HTERT RPE-1 (cell line): Measurements from ENCODE around the gene HHIPL2.

Experiments
- in situ Hi-C: fragments of 300-500 bp; cut with MboI; formaldehyde crosslinking; loops from 4 replicates; pipeline ENCODE4 v1.14.3; 2020; ENCODE audit warnings: low sequenced_read_pairs

HHIPL2 gene

GRCh38 chr1:222547944-222548671 lies at the start of gene HHIPL2:
Gene HHIPL2, minus strand, starts transcription at chr1:222548104. Its CDS starts 60 bp downstream, at chr1:222548044.
- in situ Hi-C loops = no loop called here

DNA sequence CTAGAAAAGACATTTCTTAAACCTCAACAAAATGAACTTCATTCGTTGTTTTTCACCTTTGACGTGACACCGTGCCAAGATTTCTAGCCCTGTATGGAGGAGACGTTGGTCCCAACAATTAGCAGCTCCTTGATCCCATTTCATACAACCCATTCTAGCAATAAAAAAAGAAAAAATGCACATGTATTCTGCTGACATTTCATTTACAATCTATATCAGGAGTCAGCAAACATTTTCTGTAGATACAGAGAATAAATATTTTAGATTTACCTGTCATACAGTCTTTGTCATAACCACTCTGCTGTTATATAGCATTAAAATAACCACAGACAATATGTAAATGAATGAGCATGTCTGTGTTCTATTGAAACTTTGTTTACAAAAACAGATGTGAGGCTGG lies 48.8 kb upstream of the HHIPL2 start:
- in situ Hi-C loops = no loop called here

DNA sequence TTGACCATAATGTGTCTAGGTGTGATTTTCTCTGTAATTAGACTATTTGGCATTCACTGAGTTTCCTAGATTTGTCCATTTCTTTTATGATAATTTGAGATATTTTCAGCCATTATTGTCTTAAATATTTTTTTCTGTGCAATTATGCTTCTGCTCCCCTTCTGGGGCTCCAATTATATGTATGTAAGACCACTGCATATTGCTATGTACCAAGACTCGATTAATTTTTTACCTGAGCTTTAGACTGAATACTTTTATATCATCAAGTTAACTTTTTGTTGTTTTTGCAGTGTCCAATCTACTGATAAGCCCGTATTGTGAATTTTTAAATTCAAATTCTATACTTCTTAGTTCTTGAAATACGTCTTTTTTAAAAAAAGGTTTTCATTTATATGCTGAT lies 46.9 kb upstream of the HHIPL2 start:
- in situ Hi-C loops = no loop called here

DNA sequence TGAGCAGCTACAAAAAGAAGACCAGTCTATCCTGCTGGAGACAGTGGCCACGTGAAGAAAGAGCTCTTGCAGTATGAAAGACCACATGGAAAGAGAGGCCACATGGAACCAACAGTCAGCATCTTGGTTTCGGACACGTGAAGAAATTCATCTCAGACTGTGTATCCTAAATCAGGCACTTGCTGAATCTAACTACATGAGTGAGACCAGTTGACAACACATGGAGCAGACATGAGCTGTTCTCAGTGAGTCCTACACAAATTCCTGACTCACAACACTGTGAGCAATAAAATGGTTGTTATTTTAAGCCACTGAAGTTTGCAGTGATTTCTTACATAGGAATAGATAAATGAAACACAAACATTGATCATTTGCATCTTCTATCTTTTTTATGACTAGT lies 44.3 kb upstream of the HHIPL2 start:
- in situ Hi-C loops = no loop called here

GRCh38 chr1:222589462-222590302 lies 41.8 kb upstream of the HHIPL2 start, which contains the start of gene TAF1A:
Gene TAF1A, minus strand, starts transcription at chr1:222589933.
- in situ Hi-C loops = no loop called here

DNA sequence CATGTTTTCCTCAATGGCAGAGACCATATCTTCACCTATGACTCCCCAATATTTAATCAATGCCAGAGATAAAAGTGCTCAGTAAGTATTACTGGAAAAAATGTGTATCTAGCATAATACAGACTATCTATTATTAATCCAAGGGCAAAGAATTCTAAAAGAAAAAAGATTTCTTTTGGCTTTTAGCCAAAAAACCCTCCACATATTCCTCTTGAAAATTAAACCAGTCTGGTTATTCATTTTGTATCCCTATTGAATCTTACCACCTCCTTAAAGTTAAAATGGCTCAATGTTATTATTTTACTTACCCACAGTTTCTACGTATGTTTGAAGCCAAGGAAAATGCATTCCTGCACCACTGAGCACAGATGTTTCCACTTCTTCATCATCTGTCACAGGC lies 40.2 kb upstream of the HHIPL2 start:
- in situ Hi-C loops = no loop called here

DNA sequence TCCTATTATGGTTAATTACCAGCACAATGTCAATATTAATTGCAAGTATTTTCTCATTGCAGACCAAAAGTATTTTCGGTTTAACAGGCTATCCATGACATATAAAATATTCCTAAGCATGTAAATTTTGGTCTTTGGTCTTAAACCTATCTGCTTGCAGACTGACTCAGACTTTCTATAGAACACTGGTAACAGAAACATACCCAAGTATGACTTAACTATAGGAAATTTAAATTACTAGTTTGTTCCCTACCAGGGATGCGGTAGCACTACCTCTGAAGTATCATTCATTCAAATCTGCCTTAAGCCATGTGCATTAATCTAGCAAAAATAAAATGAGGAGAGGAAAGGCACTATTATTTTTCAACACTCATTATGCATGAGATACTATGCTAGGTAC lies 38.9 kb upstream of the HHIPL2 start:
- in situ Hi-C loops = no loop called here

DNA sequence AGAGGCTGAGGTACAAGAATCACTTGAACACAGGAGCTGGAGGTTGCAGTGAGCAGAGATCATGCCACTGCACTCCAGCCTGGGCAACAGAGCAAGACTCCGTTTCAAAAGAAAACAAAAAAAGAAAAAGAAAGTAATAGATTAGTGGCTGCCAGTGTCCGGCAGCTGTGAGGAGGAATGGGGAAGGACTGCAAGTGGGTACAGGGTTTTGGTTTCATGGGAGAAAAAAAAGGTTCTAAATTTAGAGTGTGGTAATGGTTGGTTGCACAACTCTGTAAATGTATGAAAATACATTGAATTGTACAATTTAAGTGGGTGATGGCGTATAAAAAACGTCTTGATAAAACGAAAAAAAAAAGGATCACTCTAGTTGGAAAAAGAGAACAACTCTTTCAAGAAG lies 35.2 kb upstream of the HHIPL2 start:
- in situ Hi-C loops = no loop called here

GRCh38 chr1:222582099-222582774 lies 34.3 kb upstream of the HHIPL2 start:
- in situ Hi-C loops = no loop called here

DNA sequence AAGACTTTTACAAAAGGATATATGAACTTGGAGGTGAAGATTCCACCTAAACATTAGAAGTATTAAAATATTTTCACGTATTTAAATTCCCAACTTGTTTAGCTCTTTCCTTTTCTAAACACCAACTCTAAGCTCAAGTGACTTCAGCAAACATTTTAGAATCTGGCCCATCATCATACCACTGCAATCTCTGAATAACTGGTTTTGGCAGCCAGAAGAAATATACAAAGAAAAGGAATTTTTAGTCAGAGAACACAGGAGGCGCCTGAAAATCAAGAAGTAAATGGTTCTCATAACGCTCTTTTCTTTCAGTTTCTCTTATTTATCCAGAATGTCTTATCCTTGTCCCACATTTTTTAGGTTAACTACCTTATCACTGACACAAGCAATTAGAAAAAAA lies 31.4 kb upstream of the HHIPL2 start:
- in situ Hi-C loops = no loop called here

DNA sequence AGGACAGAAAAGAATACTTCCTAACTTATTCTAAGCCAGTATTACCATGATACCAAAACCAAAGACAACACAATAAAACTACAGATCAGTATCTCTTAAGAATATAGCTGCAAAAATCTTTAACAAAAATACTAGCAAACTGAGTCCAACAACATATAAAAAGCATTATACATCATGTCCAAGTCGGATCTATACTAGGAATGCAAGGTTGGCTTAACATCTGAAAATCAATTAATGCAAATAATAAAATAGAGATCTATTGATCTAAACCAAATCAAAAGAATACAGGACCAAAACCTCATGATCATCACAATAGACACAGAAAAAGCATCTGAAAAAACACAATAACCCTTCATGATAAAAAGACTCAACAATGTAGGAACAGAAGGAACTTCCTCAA lies 22.9 kb upstream of the HHIPL2 start:
- in situ Hi-C loops = no loop called here

GRCh38 chr1:222561656-222562055 lies 13.8 kb upstream of the HHIPL2 start:
- in situ Hi-C loops = no loop called here

DNA sequence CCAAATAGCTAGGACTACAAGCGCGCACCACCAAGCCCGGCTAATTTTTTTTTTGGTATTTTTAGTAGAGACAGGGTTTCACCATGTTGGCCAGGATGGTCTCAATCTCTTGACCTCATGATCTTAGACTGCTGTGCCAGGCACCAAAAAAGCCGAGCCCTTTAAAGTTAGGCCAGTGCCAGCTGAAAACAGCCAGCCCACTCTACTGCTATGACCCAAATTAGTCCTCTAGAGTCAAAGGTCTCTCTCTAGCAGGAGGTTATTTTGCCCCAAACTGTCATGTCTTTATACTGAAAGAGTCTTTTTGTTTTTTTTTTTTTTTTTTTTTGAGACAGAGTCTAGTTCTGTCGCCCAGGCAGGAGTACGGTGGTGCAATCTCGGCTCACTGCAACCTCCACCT lies 9.7 kb upstream of the HHIPL2 start:
- in situ Hi-C loops = no loop called here

DNA sequence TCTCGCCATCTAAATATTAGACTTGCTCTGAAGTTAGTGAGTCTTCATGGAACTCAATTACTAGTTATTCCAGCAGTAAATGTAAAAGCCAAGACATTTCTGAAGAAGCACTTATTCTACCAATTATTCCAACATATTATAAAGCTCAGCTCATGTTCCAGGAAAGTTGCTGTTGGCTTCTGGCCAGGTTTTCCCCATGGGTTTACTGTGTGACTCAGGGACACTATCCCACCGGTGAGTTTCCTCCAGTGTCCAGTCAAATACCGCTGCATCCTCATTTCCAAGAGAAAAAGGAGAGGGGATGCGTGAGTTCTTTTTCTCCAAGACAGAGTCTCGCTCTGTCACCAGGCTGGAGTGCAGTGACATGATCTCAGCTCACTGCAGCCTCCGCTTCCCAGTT lies 9.2 kb upstream of the HHIPL2 start:
- in situ Hi-C loops = no loop called here

- in situ Hi-C loops = no loop called here
Observed at GRCh38 chr1:222555992-222556615, 8.2 kb upstream of the HHIPL2 start.

DNA sequence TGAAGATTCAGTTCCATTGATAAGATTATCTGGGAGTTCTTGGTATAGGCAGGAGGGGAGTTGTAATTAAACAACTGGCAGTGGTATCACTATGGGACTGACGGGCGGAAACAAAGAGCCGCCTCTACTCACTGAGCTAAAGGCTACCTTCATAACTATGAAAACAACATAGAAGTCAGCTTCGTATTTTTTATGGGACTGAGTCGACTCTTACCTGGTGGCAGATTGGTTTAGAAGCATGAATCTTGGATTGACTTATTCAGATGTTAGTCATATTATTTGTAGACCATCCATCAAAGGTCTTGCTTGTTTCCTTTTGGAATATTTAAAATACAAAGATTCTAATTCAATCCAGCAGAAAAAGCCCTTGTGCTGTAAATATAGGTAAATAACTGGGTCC lies 6.3 kb upstream of the HHIPL2 start:
- in situ Hi-C loops = no loop called here

DNA sequence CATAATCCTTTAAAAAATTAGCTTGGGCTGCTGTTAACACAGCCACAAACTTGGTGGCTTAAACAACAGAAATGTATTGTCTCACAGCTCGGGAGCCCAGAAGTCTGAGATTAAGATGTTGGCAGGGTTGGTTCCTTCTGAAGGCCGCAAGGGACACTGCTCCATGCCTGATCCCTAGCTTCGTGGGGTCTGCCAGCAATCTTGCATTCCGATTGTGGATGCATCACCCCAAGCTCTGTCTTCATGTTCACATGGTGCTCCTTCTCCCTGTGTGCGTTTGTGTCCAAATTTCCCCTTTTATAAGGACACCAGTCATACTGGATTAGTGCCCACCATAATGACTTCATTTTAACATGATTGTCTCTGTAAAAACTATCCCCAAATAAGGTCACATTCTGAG lies 5.0 kb upstream of the HHIPL2 start:
- in situ Hi-C loops = no loop called here

GRCh38 chr1:222547260-222547614 lies 667 bp downstream of the HHIPL2 start:
- in situ Hi-C loops = no loop called here

DNA sequence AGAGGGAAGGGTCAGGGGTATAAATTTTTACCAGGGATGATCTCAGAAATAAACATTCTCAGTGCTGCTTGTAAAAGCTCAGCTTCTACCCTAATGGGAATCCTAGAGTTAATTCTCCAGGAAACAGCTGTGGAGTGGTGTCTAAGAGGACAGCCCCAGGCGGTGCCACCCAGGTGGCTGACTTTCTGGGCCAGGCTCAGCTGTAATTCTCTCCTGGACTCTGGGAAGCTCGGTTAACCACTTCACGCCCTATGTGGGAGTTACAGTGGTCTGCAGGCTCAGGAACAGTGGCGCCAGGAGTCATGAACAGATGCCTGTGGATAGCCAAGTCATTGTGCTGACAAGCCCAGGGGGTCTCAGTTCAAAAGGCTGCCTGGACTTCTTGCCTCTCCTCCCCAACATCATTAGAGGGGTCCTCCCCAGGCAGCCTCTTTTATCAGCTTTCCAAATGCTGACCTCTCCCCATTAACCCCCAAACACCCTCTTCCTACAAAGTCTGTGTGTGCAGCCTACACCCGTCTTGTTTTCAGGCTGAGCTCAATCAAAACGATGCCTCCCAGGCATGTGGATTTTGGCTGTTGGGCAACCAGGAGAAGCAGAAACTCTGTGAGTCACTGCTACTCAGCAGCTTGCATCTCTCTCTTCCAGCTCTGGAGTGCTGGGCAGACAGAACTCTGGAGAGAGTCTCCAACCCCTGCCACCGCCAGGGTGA lies 1.2 kb downstream of the HHIPL2 start:
- in situ Hi-C loops = no loop called here

- in situ Hi-C loops = no loop called here
Observed at GRCh38 chr1:222546091-222546490, 1.8 kb downstream of the HHIPL2 start.

DNA sequence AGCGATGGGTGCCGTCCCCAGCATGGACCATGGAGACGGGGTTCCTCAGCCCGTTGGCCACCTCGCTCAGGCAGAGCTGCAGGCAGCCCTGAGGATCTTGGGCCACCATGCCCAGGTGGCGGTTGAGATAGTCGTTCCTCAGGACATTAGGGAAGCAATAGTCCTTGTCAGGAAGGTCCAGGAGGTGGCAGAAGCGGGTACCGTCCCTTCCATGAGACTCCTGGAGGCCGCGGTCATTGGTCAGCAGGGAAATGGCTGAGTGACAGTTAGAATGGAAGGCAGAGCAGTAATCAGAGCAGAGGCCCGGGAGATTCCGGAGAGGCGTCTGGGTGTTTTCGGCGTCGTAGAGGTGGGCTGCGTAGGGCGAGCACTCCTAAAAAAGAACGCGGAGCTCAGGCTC lies 4.1 kb downstream of the HHIPL2 start:
- in situ Hi-C loops = no loop called here
